ENCODE measurements around the gene NR0B1.

DNA sequence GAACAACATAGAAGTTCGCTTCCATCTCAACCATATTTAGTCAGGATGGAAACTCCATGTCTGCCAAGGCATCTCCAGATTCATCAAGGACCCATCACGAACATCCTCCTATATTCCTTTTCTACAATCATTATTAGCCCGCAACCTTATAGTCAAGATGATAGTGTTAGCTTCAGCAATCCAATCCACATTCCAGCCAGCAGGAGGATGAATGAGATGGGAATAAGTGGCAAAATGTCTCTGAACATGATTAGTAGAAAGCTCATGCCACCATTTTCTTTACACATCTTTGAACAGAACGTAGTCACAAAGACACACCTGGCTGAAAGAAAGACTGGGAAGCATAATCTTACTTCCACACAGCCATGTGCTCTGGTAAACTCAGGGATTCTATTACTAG is 18.6 kb upstream of the NR0B1 start:
- TF ChIP-seq POLR2A (IDR thresholded peaks at IDR 0.05) = no peak
- TF ChIP-seq, protein P1, sequence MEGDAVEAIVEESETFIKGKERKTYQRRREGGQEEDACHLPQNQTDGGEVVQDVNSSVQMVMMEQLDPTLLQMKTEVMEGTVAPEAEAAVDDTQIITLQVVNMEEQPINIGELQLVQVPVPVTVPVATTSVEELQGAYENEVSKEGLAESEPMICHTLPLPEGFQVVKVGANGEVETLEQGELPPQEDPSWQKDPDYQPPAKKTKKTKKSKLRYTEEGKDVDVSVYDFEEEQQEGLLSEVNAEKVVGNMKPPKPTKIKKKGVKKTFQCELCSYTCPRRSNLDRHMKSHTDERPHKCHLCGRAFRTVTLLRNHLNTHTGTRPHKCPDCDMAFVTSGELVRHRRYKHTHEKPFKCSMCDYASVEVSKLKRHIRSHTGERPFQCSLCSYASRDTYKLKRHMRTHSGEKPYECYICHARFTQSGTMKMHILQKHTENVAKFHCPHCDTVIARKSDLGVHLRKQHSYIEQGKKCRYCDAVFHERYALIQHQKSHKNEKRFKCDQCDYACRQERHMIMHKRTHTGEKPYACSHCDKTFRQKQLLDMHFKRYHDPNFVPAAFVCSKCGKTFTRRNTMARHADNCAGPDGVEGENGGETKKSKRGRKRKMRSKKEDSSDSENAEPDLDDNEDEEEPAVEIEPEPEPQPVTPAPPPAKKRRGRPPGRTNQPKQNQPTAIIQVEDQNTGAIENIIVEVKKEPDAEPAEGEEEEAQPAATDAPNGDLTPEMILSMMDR (IDR thresholded peaks at IDR 0.05) = no peak
